ENCODE data around the gene FABP7.
"Not testable (repeated sequence)": the region's sequence is repeated elsewhere in the genome, so short reads cannot be mapped to it uniquely, and the experiment has no call there.

Gene FABP7

GRCh38 chr6:122779667-122780066, at the start of gene FABP7:
TSS of gene FABP7 (plus strand) at chr6:122779716. CDS start at chr6:122779795, 79 bp downstream.
- no peaks in the 10 kb centered on the region for H3K27me3 ChIP-seq (ENCODE audit: control insufficient read depth, insufficient read depth, low read length)
- H3K36me3 ChIP-seq (ENCODE audit: control insufficient read depth, insufficient read depth, low read length) = no peaks in the 10 kb centered on the region
- H3K4me3 ChIP-seq (ENCODE audit: low read length) = no peak within 1 kb of the TSS
- H3K9ac ChIP-seq (ENCODE audit: low read length) = no peak within 1 kb of the TSS
- H3K4me1 ChIP-seq (ENCODE audit: control insufficient read depth, insufficient read depth, low read length) = no peaks in the 10 kb centered on the region
- H3K9me3 ChIP-seq (ENCODE audit: control insufficient read depth, low read length) = no peaks in the 10 kb centered on the region

- H3K4me3 ChIP-seq (ENCODE audit: low read length) = no peak overlapping the region
- no peaks in the 10 kb centered on the region for H3K36me3 ChIP-seq (ENCODE audit: control insufficient read depth, insufficient read depth, low read length)
- H3K4me1 ChIP-seq (ENCODE audit: control insufficient read depth, insufficient read depth, low read length) = no peaks in the 10 kb centered on the region
These were observed 49.2 kb upstream of the FABP7 start for GRCh38 chr6:122730334-122730733.

GRCh38 chr6:122730775-122731386, 48.6 kb upstream of the FABP7 start:
- H3K4me1 ChIP-seq (ENCODE audit: control insufficient read depth, insufficient read depth, low read length) = no peaks in the 10 kb centered on the region
- no peak overlapping the region for H3K9ac ChIP-seq (ENCODE audit: low read length)
- H3K36me3 ChIP-seq (ENCODE audit: control insufficient read depth, insufficient read depth, low read length) = no peaks in the 10 kb centered on the region
- no peak overlapping the region for H3K4me3 ChIP-seq (ENCODE audit: low read length)
- no peaks in the 10 kb centered on the region for H3K27me3 ChIP-seq (ENCODE audit: control insufficient read depth, insufficient read depth, low read length)
- no peaks in the 10 kb centered on the region for H3K9me3 ChIP-seq (ENCODE audit: control insufficient read depth, low read length)

More at GRCh38 chr6:122730334-122730733, 49.2 kb upstream of the FABP7 start:
- H3K9me3 ChIP-seq (ENCODE audit: control insufficient read depth, low read length) = no peaks in the 10 kb centered on the region
- no peak overlapping the region for H3K9ac ChIP-seq (ENCODE audit: low read length)
- H3K27me3 ChIP-seq (ENCODE audit: control insufficient read depth, insufficient read depth, low read length) = no peaks in the 10 kb centered on the region

DNA sequence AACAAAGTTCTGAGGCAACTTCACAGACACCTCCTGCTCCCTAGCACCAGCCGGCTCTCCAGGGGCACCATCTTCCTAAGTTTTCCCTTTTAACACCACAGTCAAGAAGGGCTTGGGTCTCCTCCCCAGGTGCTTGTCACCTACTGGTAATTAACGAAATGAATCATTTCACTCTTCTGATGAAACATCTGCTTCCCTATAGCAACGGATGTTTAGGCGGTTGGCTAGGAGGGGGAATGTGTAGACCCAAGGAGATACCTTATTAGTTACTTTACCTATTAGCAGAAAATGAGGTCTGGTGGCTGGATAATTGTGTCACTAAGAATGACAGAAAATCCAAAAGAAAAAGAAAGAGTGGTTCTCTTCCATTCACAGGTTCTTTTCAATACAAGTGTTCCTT, 46.3 kb upstream of the FABP7 start:
- H3K4me1 ChIP-seq (ENCODE audit: control insufficient read depth, insufficient read depth, low read length) = no peaks in the 10 kb centered on the region
- no peaks in the 10 kb centered on the region for H3K27me3 ChIP-seq (ENCODE audit: control insufficient read depth, insufficient read depth, low read length)
- H3K4me3 ChIP-seq (ENCODE audit: low read length) = no peak overlapping the region
- no peak overlapping the region for H3K9ac ChIP-seq (ENCODE audit: low read length)
- no peaks in the 10 kb centered on the region for H3K36me3 ChIP-seq (ENCODE audit: control insufficient read depth, insufficient read depth, low read length)
- no peaks in the 10 kb centered on the region for H3K9me3 ChIP-seq (ENCODE audit: control insufficient read depth, low read length)

DNA sequence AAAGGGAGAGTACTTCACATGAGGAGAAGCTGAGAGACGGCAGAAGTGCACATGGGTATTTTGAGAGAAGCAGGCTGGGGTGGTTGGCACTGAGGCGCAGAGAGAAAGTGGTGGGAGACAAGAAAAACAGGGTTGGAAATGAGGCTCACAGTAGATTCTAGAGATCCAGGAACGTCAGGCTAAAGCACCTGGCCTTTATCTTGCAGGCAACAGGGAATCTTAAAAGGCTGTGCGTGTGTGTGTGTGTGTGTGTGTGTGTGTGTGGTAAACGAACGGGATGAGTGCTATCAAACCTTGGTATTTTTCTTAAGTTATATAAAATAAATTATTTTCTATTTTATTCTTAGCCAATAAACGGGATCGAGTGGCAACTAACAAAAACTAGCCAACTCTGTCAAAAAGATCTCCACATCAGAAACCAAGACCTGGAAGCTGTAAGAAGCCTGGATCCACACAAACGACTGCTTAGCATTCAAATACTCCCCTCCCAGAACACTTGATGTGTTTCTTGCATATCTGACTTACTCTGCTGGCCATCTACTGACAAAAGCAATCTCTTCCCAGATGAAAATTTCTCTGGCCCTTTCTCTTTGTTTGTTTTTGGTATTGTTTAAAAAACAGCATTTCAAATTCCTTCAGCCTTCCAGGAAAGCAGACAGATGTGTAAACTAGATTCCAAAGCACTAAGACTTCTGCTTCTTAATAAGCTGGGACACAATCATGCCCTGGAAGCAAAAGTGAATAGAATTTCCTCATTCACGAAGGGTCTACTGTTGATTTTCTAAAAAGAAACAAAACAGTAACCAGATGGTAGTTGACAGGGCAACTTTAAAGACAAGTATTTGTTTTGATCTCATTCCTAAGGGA, 44.8 kb upstream of the FABP7 start:
- no peak overlapping the region for H3K4me3 ChIP-seq (ENCODE audit: low read length)
- no peaks in the 10 kb centered on the region for H3K27me3 ChIP-seq (ENCODE audit: control insufficient read depth, insufficient read depth, low read length)
- H3K4me1 ChIP-seq (ENCODE audit: control insufficient read depth, insufficient read depth, low read length) = no peaks in the 10 kb centered on the region
- H3K36me3 ChIP-seq (ENCODE audit: control insufficient read depth, insufficient read depth, low read length) = no peaks in the 10 kb centered on the region
- H3K9me3 ChIP-seq (ENCODE audit: control insufficient read depth, low read length) = no peaks in the 10 kb centered on the region
- no peak overlapping the region for H3K9ac ChIP-seq (ENCODE audit: low read length)

GRCh38 chr6:122735582-122735981, 43.9 kb upstream of the FABP7 start:
- no peak overlapping the region for H3K4me3 ChIP-seq (ENCODE audit: low read length)
- H3K9me3 ChIP-seq (ENCODE audit: control insufficient read depth, low read length) = no peaks in the 10 kb centered on the region
- H3K27me3 ChIP-seq (ENCODE audit: control insufficient read depth, insufficient read depth, low read length) = no peaks in the 10 kb centered on the region
- H3K4me1 ChIP-seq (ENCODE audit: control insufficient read depth, insufficient read depth, low read length) = no peaks in the 10 kb centered on the region
- no peaks in the 10 kb centered on the region for H3K36me3 ChIP-seq (ENCODE audit: control insufficient read depth, insufficient read depth, low read length)
- no peak overlapping the region for H3K9ac ChIP-seq (ENCODE audit: low read length)

DNA sequence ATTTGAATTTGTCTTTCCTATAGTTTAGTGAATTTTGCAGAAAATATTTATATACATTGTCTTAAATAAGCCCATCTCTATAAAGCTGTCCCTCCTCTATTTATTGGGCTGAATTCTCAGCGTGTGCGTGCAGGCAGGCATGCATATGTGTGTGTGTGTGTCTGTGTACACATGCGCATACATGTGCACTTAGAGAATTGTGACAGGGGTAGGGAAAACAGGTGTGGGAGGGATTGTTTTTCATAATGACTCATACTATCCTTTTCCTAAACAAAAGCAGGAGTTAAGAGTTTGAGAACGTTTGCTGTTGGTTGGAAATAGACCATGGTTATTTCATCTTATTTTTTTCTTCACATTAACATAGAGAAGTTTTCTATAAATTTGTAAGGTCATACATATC, 43.4 kb upstream of the FABP7 start:
- H3K9ac ChIP-seq (ENCODE audit: low read length) = no peak overlapping the region
- H3K4me1 ChIP-seq (ENCODE audit: control insufficient read depth, insufficient read depth, low read length) = no peaks in the 10 kb centered on the region
- no peaks in the 10 kb centered on the region for H3K36me3 ChIP-seq (ENCODE audit: control insufficient read depth, insufficient read depth, low read length)
- H3K4me3 ChIP-seq (ENCODE audit: low read length) = no peak overlapping the region
- H3K9me3 ChIP-seq (ENCODE audit: control insufficient read depth, low read length) = no peaks in the 10 kb centered on the region
- no peaks in the 10 kb centered on the region for H3K27me3 ChIP-seq (ENCODE audit: control insufficient read depth, insufficient read depth, low read length)

DNA sequence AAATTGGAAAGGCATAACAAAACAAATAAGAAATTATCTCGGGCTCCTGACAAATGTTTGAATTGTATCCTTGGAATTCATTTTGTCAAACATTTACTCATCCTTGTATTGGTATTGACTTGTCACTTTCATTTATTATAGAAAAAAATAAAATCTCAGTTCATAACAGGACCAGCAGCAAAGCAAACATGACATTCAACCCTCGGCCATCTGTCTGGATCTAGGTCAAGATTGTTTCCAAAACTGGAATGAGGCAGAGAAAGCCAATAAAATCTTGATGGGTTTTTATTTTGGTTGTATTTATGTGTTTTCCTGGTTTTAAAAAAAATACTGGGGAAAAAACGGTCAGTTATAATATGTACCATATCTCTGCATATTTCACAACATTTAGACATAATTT, 42.9 kb upstream of the FABP7 start:
- no peaks in the 10 kb centered on the region for H3K4me1 ChIP-seq (ENCODE audit: control insufficient read depth, insufficient read depth, low read length)
- H3K36me3 ChIP-seq (ENCODE audit: control insufficient read depth, insufficient read depth, low read length) = no peaks in the 10 kb centered on the region
- no peak overlapping the region for H3K9ac ChIP-seq (ENCODE audit: low read length)
- no peaks in the 10 kb centered on the region for H3K9me3 ChIP-seq (ENCODE audit: control insufficient read depth, low read length)
- H3K4me3 ChIP-seq (ENCODE audit: low read length) = no peak overlapping the region
- H3K27me3 ChIP-seq (ENCODE audit: control insufficient read depth, insufficient read depth, low read length) = no peaks in the 10 kb centered on the region

GRCh38 chr6:122740091-122740490, 39.4 kb upstream of the FABP7 start:
- H3K9ac ChIP-seq (ENCODE audit: low read length) = no peak overlapping the region
- no peaks in the 10 kb centered on the region for H3K4me1 ChIP-seq (ENCODE audit: control insufficient read depth, insufficient read depth, low read length)
- H3K9me3 ChIP-seq (ENCODE audit: control insufficient read depth, low read length) = no peaks in the 10 kb centered on the region
- no peaks in the 10 kb centered on the region for H3K27me3 ChIP-seq (ENCODE audit: control insufficient read depth, insufficient read depth, low read length)
- H3K4me3 ChIP-seq (ENCODE audit: low read length) = no peak overlapping the region
- H3K36me3 ChIP-seq (ENCODE audit: control insufficient read depth, insufficient read depth, low read length) = no peaks in the 10 kb centered on the region

GRCh38 chr6:122740936-122741335, 38.6 kb upstream of the FABP7 start:
- Histone ChIP-seq H3K4me3 (ENCODE audit: low read length) (no peak overlapping the region), H3K9me3 (ENCODE audit: control insufficient read depth, low read length) (no peaks in the 10 kb centered on the region), H3K36me3 (ENCODE audit: control insufficient read depth, insufficient read depth, low read length) (no peaks in the 10 kb centered on the region), H3K27me3 (ENCODE audit: control insufficient read depth, insufficient read depth, low read length) (no peaks in the 10 kb centered on the region), H3K9ac (ENCODE audit: low read length) (no peak overlapping the region), H3K4me1 (ENCODE audit: control insufficient read depth, insufficient read depth, low read length) (no peaks in the 10 kb centered on the region)

- not testable (repeated sequence) for H3K9me3 ChIP-seq (ENCODE audit: control insufficient read depth, low read length); H3K4me3 ChIP-seq (ENCODE audit: low read length); H3K9ac ChIP-seq (ENCODE audit: low read length); H3K36me3 ChIP-seq (ENCODE audit: control insufficient read depth, insufficient read depth, low read length); H3K4me1 ChIP-seq (ENCODE audit: control insufficient read depth, insufficient read depth, low read length); H3K27me3 ChIP-seq (ENCODE audit: control insufficient read depth, insufficient read depth, low read length)
These were observed 35.3 kb upstream of the FABP7 start for GRCh38 chr6:122744247-122744646.

DNA sequence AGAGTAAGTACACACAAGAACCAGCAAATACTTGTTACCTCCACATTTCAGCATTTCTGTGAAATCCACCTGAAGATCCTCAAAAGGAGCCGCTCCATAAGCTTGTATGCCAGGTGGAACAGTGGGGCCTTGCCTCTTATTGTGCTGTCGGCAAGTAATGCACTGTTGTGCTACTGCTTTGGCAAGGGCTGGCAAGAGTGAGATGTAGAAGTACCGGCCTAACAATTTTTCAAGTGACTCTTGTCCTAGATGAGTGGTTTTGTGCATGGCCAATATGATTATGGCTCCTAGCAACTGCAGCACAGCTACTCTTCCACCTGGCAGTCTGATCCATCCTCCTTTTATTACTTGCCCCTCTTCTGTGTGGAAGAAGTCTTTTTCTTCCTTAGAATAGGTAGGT, 34.7 kb upstream of the FABP7 start:
- H3K9ac ChIP-seq (ENCODE audit: low read length); H3K4me3 ChIP-seq (ENCODE audit: low read length); H3K36me3 ChIP-seq (ENCODE audit: control insufficient read depth, insufficient read depth, low read length); H3K4me1 ChIP-seq (ENCODE audit: control insufficient read depth, insufficient read depth, low read length); H3K9me3 ChIP-seq (ENCODE audit: control insufficient read depth, low read length); H3K27me3 ChIP-seq (ENCODE audit: control insufficient read depth, insufficient read depth, low read length): not testable (repeated sequence)

All from mucosa of stomach (tissue), 1 donor.